Mucosa of descending colon (tissue), 3 donors: ENCODE data around the gene HEPACAM. TPM values are rescaled to one million over a fixed set of nuclear protein-coding genes. Genes with fewer than 3 reads are reported as not detected.

Experiments used
- ATAC-seq: fragments of 200-7000 bp; cut with Tn5 transposase; one replicate; pipeline ENCODE4 v1.9.1; 2020; ENCODE audit warnings: mild to moderate bottlenecking, moderate library complexity
- DNase-seq, 3 donors: peaks; one replicate each; pipeline ENCODE4 v3.0.0-alpha.2; 2020
- H3K36me3 ChIP-seq: fragments of 200-600 bp; one replicate; pipeline ENCODE4 v1.8.0; 2021; ENCODE audit warnings: low read depth, mild to moderate bottlenecking
- H3K4me1 ChIP-seq: fragments of 200-600 bp; one replicate; pipeline ENCODE4 v1.8.0; 2021; ENCODE audit warnings: low read depth, mild to moderate bottlenecking
- H3K4me3 ChIP-seq: fragments of 200-600 bp; one replicate; pipeline ENCODE4 v1.8.0; 2021; ENCODE audit warnings: mild to moderate bottlenecking
- H3K9me3 ChIP-seq: fragments of 200-600 bp; one replicate; pipeline ENCODE4 v1.8.0; 2021; ENCODE audit warnings: mild to moderate bottlenecking
- CTCF ChIP-seq: fragments of 200-600 bp; IDR thresholded peaks from one replicate; pipeline ENCODE4 v1.8.0; 2022; ENCODE audit warnings: antibody characterized with exemption, mild to moderate bottlenecking
- intact Hi-C, 2 donors: fragments of 100-400 bp; cut with DNase I in 1 of 2; cut with micrococcal nuclease in 1 of 2; formaldehyde crosslinking; loops; one replicate each; pipeline versions ENCODE4 v1.11.0 to v1.11.1; 2022; cut with DNase I, micrococcal nuclease
- total RNA-seq, 3 donors: library from RNA; stranded (reverse); fragmentation: NEBNext Ultra II Directional in 2 of 3; extraction: Animal tissue kit (Norgen Biotek cat#: 25700) in 2 of 3; gene quantifications; one replicate each; pipeline versions ENCODE4 v1.2.1 to v1.2.4, GENCODE V29; 2021 to 2023
- donor health status: DM: no; HTN: no; CAD: no; lungs with moderate emphysema.
- donor health status: DM: no; HTN: no; CAD: no.
- donor health status: DM: no; HTN: yes; CAD: no.

Gene HEPACAM
- total RNA-seq, 3 donors from 2014 or later, result 0.57 TPM; not detected in 2

GRCh38 chr11:124886978-124887666 is 48.7 kb downstream of the HEPACAM start:
- TF ChIP-seq CTCF, result no peak
- Histone ChIP-seq H3K9me3 (no peaks in the 10 kb centered on the region), H3K4me3 (no peak overlapping the region), H3K36me3 (no peaks in the 10 kb centered on the region), H3K4me1 (no peaks in the 10 kb centered on the region)
- DNase-seq (no peak), ATAC-seq (no peak)
- intact Hi-C loops, result no loop called here

- Histone ChIP-seq H3K36me3 (no peaks in the 10 kb centered on the region), H3K4me3 (no peak overlapping the region), H3K9me3 (no peaks in the 10 kb centered on the region), H3K4me1 (no peaks in the 10 kb centered on the region)
- DNase-seq (no peak), ATAC-seq (no peak)
- no peak for TF ChIP-seq CTCF
- intact Hi-C loops, result no loop called here
Observed at GRCh38 chr11:124886476-124886875, 49.4 kb downstream of the HEPACAM start.

DNA sequence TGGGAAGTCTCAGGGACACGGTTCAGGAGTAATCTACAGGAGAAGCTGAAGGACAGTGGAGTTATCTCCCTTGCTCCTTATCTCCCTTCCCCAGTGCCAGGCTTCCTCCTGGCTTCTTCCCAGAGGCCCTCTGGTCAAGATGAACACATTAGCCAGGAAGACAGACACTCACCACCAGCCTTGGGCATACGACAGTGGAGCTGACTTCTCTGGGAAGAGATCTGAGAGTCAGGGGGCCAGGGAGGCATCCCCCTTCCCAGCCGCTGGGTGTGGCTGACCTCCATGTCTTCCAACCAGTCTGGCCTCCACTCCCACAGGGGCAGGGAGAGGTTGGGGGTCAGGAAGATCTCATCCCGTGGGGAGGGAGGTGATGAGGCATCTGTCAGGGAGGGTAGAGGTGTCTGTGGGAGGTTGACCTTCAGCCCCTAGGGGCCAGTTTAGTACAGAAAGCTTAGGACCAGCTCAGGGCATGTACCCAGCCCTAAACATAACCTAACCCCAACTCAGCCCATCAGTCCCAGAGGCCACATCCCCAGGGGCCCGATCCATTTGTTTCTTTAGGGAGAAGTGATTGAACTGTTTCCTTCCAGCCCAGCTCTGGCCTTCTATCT is 50.9 kb downstream of the HEPACAM start:
- no peak for DNase-seq
- Histone ChIP-seq H3K4me1 (no peaks in the 10 kb centered on the region), H3K4me3 (no peak overlapping the region), H3K36me3 (no peaks in the 10 kb centered on the region), H3K9me3 (no peaks in the 10 kb centered on the region)
- no peak for ATAC-seq
- intact Hi-C loops, result no loop called here
- TF ChIP-seq CTCF, result no peak

DNA sequence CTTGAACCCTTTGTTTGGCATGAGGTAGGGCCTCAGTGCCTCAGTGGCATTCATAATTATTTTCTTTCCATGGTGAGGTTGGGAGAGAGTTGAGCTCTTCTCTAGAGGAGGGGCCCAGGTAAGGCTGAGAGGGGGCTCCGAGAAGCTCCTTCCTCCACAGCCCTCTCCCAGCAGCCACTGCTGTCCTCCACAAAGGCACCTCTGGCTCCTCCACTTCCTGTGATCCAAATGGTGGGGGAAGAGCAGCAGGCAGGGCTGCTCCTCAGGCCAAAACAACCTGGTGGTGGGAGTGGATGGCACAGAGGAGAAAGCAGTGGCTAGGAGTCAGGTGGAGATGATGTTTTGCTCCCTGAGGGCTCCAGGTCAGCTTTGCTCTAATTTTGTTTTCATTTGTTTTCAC is 51.5 kb downstream of the HEPACAM start:
- no peaks in the 10 kb centered on the region for H3K36me3 ChIP-seq
- H3K4me1 ChIP-seq, result no peaks in the 10 kb centered on the region
- ATAC-seq, result no peak
- no peaks in the 10 kb centered on the region for H3K9me3 ChIP-seq
- no peak overlapping the region for H3K4me3 ChIP-seq
- no peak for DNase-seq
- no peak for TF ChIP-seq CTCF
- intact Hi-C loops, result no loop called here

DNA sequence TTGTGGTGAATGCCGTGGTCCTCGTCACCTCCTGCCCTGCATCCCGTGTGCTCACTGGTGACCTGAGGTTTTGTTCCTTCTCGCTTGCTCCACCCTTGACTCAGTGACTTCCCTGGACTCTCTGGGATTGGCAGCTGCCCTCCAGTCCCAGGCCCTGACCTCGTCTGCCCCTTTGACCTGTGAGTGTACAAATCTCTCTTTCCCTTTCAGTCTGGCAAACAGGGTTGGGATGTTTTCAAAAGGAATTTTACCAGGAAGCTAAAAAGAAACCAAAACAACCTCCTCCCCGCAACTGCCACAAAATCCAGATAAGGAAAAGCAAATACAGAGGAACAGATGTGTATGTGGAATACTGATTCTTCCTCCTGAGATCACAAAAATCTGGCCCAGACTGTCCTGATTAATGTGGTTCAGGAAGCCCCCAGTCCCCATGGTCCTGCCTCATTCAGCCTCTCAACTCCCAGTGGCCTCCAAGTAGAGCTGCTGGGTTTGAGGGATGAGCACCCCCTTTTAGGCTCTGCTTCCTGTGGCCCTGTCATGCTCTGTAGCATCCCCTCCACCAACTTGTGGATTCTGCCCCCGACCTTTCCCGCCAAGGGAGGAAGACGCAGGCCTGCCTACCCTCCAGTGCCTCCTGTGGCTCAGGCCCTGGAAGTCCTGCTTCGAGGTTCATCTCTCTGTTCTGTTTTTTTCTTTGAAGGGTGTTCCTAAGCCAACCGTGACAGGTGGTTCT is 53.3 kb downstream of the HEPACAM start:
- TF ChIP-seq CTCF, result no peak
- Histone ChIP-seq H3K9me3 (no peaks in the 10 kb centered on the region), H3K4me3 (no peak overlapping the region), H3K36me3 (no peaks in the 10 kb centered on the region), H3K4me1 (no peaks in the 10 kb centered on the region)
- ATAC-seq, result peak; percentile 65
- DNase-seq, result no peak
- intact Hi-C loops, result no loop called here
